Karpas-422 (cell line): ENCODE data around the gene TPX2. TPM values are rescaled to one million over a fixed set of nuclear protein-coding genes. Genes with fewer than 3 reads are reported as not detected.
A peak's percentile ranks its signal among the peaks of the same experiment; 100 is the strongest.

Experiments used
- DNase-seq: peaks from one replicate; pipeline ENCODE4 v3.0.0-alpha.2; 2015
- H2AFZ ChIP-seq: fragments of 200-600 bp; sonication (generic); 2 replicates; pipeline ENCODE4 v1.6.1; 2014; ENCODE audit warnings: antibody characterized with exemption, low read length, mixed read lengths
- H3K27ac ChIP-seq: fragments of 200-600 bp; sonication (generic); 2 replicates; pipeline ENCODE4 v1.5.1; 2014; ENCODE audit warnings: mild to moderate bottlenecking, low read length, moderate library complexity
- H3K27me3 ChIP-seq: fragments of 200-600 bp; sonication (generic); 2 replicates; pipeline ENCODE4 v1.6.1; 2014; ENCODE audit warnings: low read length, mixed read lengths
- H3K36me3 ChIP-seq: fragments of 200-600 bp; sonication (generic); 2 replicates; pipeline ENCODE4 v1.6.1; 2014; ENCODE audit warnings: low read length, mixed read lengths; ENCODE audit not compliant: insufficient read depth
- H3K4me1 ChIP-seq: fragments of 200-600 bp; sonication (generic); 2 replicates; pipeline ENCODE4 v1.6.1; 2014; ENCODE audit warnings: mild to moderate bottlenecking, low read length, mixed read lengths
- H3K4me2 ChIP-seq: fragments of 200-600 bp; sonication (generic); 2 replicates; pipeline ENCODE4 v1.6.1; 2014; ENCODE audit warnings: low read length, low read depth, mild to moderate bottlenecking; ENCODE audit not compliant: poor library complexity, severe bottlenecking
- H3K4me3 ChIP-seq: fragments of 200-600 bp; sonication (generic); 2 replicates; pipeline ENCODE4 v1.5.1; 2014; ENCODE audit warnings: mild to moderate bottlenecking, antibody characterized with exemption, low read length, mixed read lengths
- H3K79me2 ChIP-seq: fragments of 200-600 bp; sonication (generic); 2 replicates; pipeline ENCODE4 v1.6.1; 2014; ENCODE audit warnings: mild to moderate bottlenecking, low read length, mixed read lengths
- H3K9ac ChIP-seq: fragments of 200-600 bp; sonication (generic); 2 replicates; pipeline ENCODE4 v1.6.0; 2014; ENCODE audit warnings: low read length
- H3K9me2 ChIP-seq: fragments of 200-600 bp; sonication (generic), shearing (Covaris generic); replicated peaks from 2 replicates; pipeline ENCODE4 v1.6.0; 2014; ENCODE audit warnings: mild to moderate bottlenecking, low read length, moderate library complexity; ENCODE audit not compliant: insufficient read depth
- H3K9me3 ChIP-seq: fragments of 300-700, 200-600 bp; sonication (generic); 2 replicates; pipeline ENCODE4 v1.6.1; 2014; ENCODE audit warnings: low read length, mixed read lengths
- H4K20me1 ChIP-seq: fragments of 200-600 bp; sonication (generic); 2 replicates; pipeline ENCODE4 v1.6.1; 2014; ENCODE audit warnings: mild to moderate bottlenecking, antibody characterized with exemption, low read length, low read depth; ENCODE audit not compliant: insufficient read depth
- total RNA-seq: library from RNA; depleted of rRNA; stranded (reverse); fragments of >200 nt; shearing (Covaris generic); gene quantifications from 2 replicates; pipeline ENCODE4 v1.2.3, GENCODE V29; 2014; ENCODE audit warnings: low replicate concordance

The TPX2 gene
- total RNA-seq, 1 experiment from 2014 or later = 55.5 TPM

GRCh38 chr20:31785089-31785488 lies 46.0 kb downstream of the TPX2 start:
- Histone ChIP-seq H3K36me3 (peaks cover 67% of the 10 kb centered on the region), H3K27me3 (no peaks in the 10 kb centered on the region), H3K79me2 (peaks cover 30% of the 10 kb centered on the region; the same call in 1 of the 2 replicates), H4K20me1 (no peaks in the 10 kb centered on the region), H3K4me2 (no peak overlapping the region), H3K9ac (no peak overlapping the region), H3K9me2 (no peaks in the 10 kb centered on the region), H3K9me3 (no peaks in the 10 kb centered on the region), H3K27ac (no peak overlapping the region), H3K4me1 (no peaks in the 10 kb centered on the region), H2AFZ (no peak overlapping the region), H3K4me3 (no peak overlapping the region)
- DNase-seq = peak; percentile 0

GRCh38 chr20:31788578-31788977 lies 49.5 kb downstream of the TPX2 start:
- Histone ChIP-seq H3K79me2 (peaks cover 32% of the 10 kb centered on the region; the same call in 1 of the 2 replicates), H3K9ac (no peak overlapping the region), H3K36me3 (peaks cover 75% of the 10 kb centered on the region), H3K27me3 (no peaks in the 10 kb centered on the region), H2AFZ (no peak overlapping the region), H3K9me2 (no peaks in the 10 kb centered on the region), H3K4me1 (no peaks in the 10 kb centered on the region), H3K4me3 (no peak overlapping the region), H3K27ac (no peak overlapping the region), H4K20me1 (no peaks in the 10 kb centered on the region), H3K9me3 (no peaks in the 10 kb centered on the region), H3K4me2 (no peak overlapping the region)
- peak; percentile 29 for DNase-seq

GRCh38 chr20:31790401-31790800 lies 51.3 kb downstream of the TPX2 start:
- Histone ChIP-seq H3K9me3 (no peaks in the 10 kb centered on the region), H4K20me1 (no peaks in the 10 kb centered on the region), H3K79me2 (peaks cover 32% of the 10 kb centered on the region; the same call in 1 of the 2 replicates), H3K4me1 (no peaks in the 10 kb centered on the region), H3K27me3 (no peaks in the 10 kb centered on the region), H3K4me2 (no peak overlapping the region), H3K36me3 (peaks cover 73% of the 10 kb centered on the region), H3K4me3 (no peak overlapping the region), H3K27ac (no peak overlapping the region), H3K9me2 (no peaks in the 10 kb centered on the region), H2AFZ (no peak overlapping the region), H3K9ac (no peak overlapping the region)
- DNase-seq = peak; percentile 10

- DNase-seq = peak; percentile 36
- H3K4me1 ChIP-seq = no peaks in the 10 kb centered on the region
- H3K9ac ChIP-seq = no peak overlapping the region
- H3K27ac ChIP-seq = no peak overlapping the region
- no peaks in the 10 kb centered on the region for H3K27me3 ChIP-seq
- H3K79me2 ChIP-seq = 0 out of 2 replicates have a peak, but pooled peaks cover 3% of the 10 kb centered on the region
- H3K4me2 ChIP-seq = no peak overlapping the region
- peaks cover 78% of the 10 kb centered on the region for H3K36me3 ChIP-seq
- no peaks in the 10 kb centered on the region for H3K9me2 ChIP-seq
- no peaks in the 10 kb centered on the region for H4K20me1 ChIP-seq
- no peaks in the 10 kb centered on the region for H3K9me3 ChIP-seq
- H2AFZ ChIP-seq = no peak overlapping the region
- H3K4me3 ChIP-seq = no peak overlapping the region
These were observed 58.3 kb downstream of the TPX2 start for GRCh38 chr20:31797364-31797763.

GRCh38 chr20:31801508-31801907 lies 62.4 kb downstream of the TPX2 start:
- Histone ChIP-seq H3K79me2 (no peaks in the 10 kb centered on the region), H3K9me3 (no peaks in the 10 kb centered on the region), H3K9me2 (no peaks in the 10 kb centered on the region), H3K4me1 (no peaks in the 10 kb centered on the region), H2AFZ (no peak overlapping the region), H3K4me2 (no peak overlapping the region), H3K4me3 (no peak overlapping the region), H3K27ac (no peak overlapping the region), H3K36me3 (peaks cover 71% of the 10 kb centered on the region; the same call in 1 of the 2 replicates), H3K9ac (no peak overlapping the region), H3K27me3 (no peaks in the 10 kb centered on the region), H4K20me1 (no peaks in the 10 kb centered on the region)
- peak; percentile 4 for DNase-seq

- no peaks in the 10 kb centered on the region for H3K27me3 ChIP-seq
- no peak for DNase-seq
- no peak overlapping the region for H3K27ac ChIP-seq
- no peaks in the 10 kb centered on the region for H3K9me2 ChIP-seq
- no peak overlapping the region for H3K4me3 ChIP-seq
- H3K4me1 ChIP-seq = no peaks in the 10 kb centered on the region
- no peak overlapping the region for H3K9ac ChIP-seq
- no peaks in the 10 kb centered on the region for H3K79me2 ChIP-seq
- no peak overlapping the region for H3K4me2 ChIP-seq
- no peaks in the 10 kb centered on the region for H4K20me1 ChIP-seq
- H3K36me3 ChIP-seq = peaks cover 56% of the 10 kb centered on the region; the same call in 1 of the 2 replicates
- H3K9me3 ChIP-seq = no peaks in the 10 kb centered on the region
- no peak overlapping the region for H2AFZ ChIP-seq
These were observed 64.6 kb downstream of the TPX2 start for GRCh38 chr20:31803552-31804291.

GRCh38 chr20:31806564-31807355 lies 67.7 kb downstream of the TPX2 start:
- Histone ChIP-seq H3K79me2 (no peaks in the 10 kb centered on the region), H3K27ac (no peak overlapping the region), H3K27me3 (no peaks in the 10 kb centered on the region), H3K9me3 (no peaks in the 10 kb centered on the region), H3K4me1 (no peaks in the 10 kb centered on the region), H3K9me2 (no peaks in the 10 kb centered on the region), H3K4me2 (no peak overlapping the region), H2AFZ (no peak overlapping the region), H4K20me1 (no peaks in the 10 kb centered on the region), H3K4me3 (no peak overlapping the region), H3K9ac (no peak overlapping the region), H3K36me3 (peaks cover 33% of the 10 kb centered on the region; the same call in 1 of the 2 replicates)
- DNase-seq = no peak

- Histone ChIP-seq H3K4me1 (no peaks in the 10 kb centered on the region), H3K27me3 (no peaks in the 10 kb centered on the region), H3K36me3 (peaks cover 26% of the 10 kb centered on the region; the same call in 1 of the 2 replicates), H3K9ac (no peak overlapping the region), H4K20me1 (no peaks in the 10 kb centered on the region), H3K4me3 (no peak overlapping the region), H2AFZ (no peak overlapping the region), H3K4me2 (no peak overlapping the region), H3K27ac (no peak overlapping the region), H3K9me3 (no peaks in the 10 kb centered on the region), H3K9me2 (no peaks in the 10 kb centered on the region), H3K79me2 (no peaks in the 10 kb centered on the region)
- no peak for DNase-seq
These were observed 69.4 kb downstream of the TPX2 start for GRCh38 chr20:31808481-31808880.
